ENCODE data around the gene MAGEB1. TPM values are rescaled to one million over a fixed set of nuclear protein-coding genes. Genes with fewer than 3 reads are reported as not detected.

The MAGEB1 gene, protein sequence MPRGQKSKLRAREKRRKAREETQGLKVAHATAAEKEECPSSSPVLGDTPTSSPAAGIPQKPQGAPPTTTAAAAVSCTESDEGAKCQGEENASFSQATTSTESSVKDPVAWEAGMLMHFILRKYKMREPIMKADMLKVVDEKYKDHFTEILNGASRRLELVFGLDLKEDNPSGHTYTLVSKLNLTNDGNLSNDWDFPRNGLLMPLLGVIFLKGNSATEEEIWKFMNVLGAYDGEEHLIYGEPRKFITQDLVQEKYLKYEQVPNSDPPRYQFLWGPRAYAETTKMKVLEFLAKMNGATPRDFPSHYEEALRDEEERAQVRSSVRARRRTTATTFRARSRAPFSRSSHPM
- polyA plus RNA-seq = not detected in 2 replicates
- polyA minus RNA-seq = not detected in 2 replicates

- Histone ChIP-seq H3K27me3 (ENCODE audit: insufficient read depth, low read depth, low read length) (no peaks in the 10 kb centered on the region), H3K27ac (ENCODE audit: low read length) (no peak within 1 kb of the TSS), H3K9me3 (ENCODE audit: low read length) (no peaks in the 10 kb centered on the region), H3K9me2 (ENCODE audit: insufficient read depth, low read length) (no peaks in the 10 kb centered on the region), H3K4me2 (ENCODE audit: low read length) (no peak within 1 kb of the TSS), H3K79me2 (replicated peaks; ENCODE audit: insufficient read depth, low read length) (no peaks in the 10 kb centered on the region), H3K9ac (ENCODE audit: low read length) (no peak within 1 kb of the TSS), H3K4me3 (ENCODE audit: low read length) (no peak within 1 kb of the TSS), H3F3A (ENCODE audit: insufficient read depth, low read length, poor library complexity, severe bottlenecking) (no peaks in the 10 kb centered on the region), H4K20me1 (ENCODE audit: insufficient read depth) (no peaks in the 10 kb centered on the region), H3K36me3 (ENCODE audit: insufficient read depth, low read length) (no peaks in the 10 kb centered on the region), H2AFZ (ENCODE audit: low read depth, low read length) (no peak within 1 kb of the TSS)
- TF ChIP-seq POLR2AphosphoS5 (IDR thresholded peaks at IDR 0.05) (no peak), TAF1 (IDR thresholded peaks at IDR 0.05; ENCODE audit: low read depth) (no peak), EP300 (conservative IDR thresholded peaks at IDR 0.05; ENCODE audit: poor library complexity, severe bottlenecking) (no peak), SMC3 (conservative IDR thresholded peaks at IDR 0.05; ENCODE audit: poor library complexity) (no peak), REST (IDR thresholded peaks at IDR 0.05; ENCODE audit: borderline replicate concordance) (no peak), EZH2 (IDR thresholded peaks at IDR 0.05; ENCODE audit: borderline replicate concordance, insufficient read depth, low read length, poor library complexity, severe bottlenecking) (no peak), RAD21 (conservative IDR thresholded peaks at IDR 0.05) (no peak)
These were observed at the start of gene MAGEB1 for GRCh38 chrX:30246769-30247489. MAGEB1 (plus strand) TSS chrX:30247146; CDS start chrX:30250494, 3,348 bp downstream.

- H3K36me3 ChIP-seq (ENCODE audit: insufficient read depth, low read length) = no peaks in the 10 kb centered on the region
- TF ChIP-seq CTCF (IDR thresholded peaks at IDR 0.05; ENCODE audit: poor library complexity, severe bottlenecking) (no peak), RAD21 (conservative IDR thresholded peaks at IDR 0.05) (no peak), POLR2AphosphoS5 (IDR thresholded peaks at IDR 0.05) (no peak), EZH2 (IDR thresholded peaks at IDR 0.05; ENCODE audit: borderline replicate concordance, insufficient read depth, low read length, poor library complexity, severe bottlenecking) (no peak), EP300 (conservative IDR thresholded peaks at IDR 0.05; ENCODE audit: poor library complexity, severe bottlenecking) (no peak), TAF1 (IDR thresholded peaks at IDR 0.05; ENCODE audit: low read depth) (no peak), REST (IDR thresholded peaks at IDR 0.05; ENCODE audit: borderline replicate concordance) (no peak), MXI1 (conservative IDR thresholded peaks at IDR 0.05; ENCODE audit: poor library complexity, severe bottlenecking) (no peak)
- no peak overlapping the region for H3K4me2 ChIP-seq (ENCODE audit: low read length)
- no peaks in the 10 kb centered on the region for H3K9me3 ChIP-seq (ENCODE audit: low read length)
- H2AFZ ChIP-seq (ENCODE audit: low read depth, low read length) = no peak overlapping the region
- H3K9me2 ChIP-seq (ENCODE audit: insufficient read depth, low read length) = no peaks in the 10 kb centered on the region
- no peaks in the 10 kb centered on the region for H3F3A ChIP-seq (ENCODE audit: insufficient read depth, low read length, poor library complexity, severe bottlenecking)
- no peak overlapping the region for H3K4me3 ChIP-seq (ENCODE audit: low read length)
- H4K20me1 ChIP-seq (ENCODE audit: insufficient read depth) = no peaks in the 10 kb centered on the region
- H3K9ac ChIP-seq (ENCODE audit: low read length) = no peak overlapping the region
- H3K27me3 ChIP-seq (ENCODE audit: insufficient read depth, low read depth, low read length) = no peaks in the 10 kb centered on the region
- no peak overlapping the region for H3K27ac ChIP-seq (ENCODE audit: low read length)
- H3K79me2 ChIP-seq (replicated peaks; ENCODE audit: insufficient read depth, low read length) = no peaks in the 10 kb centered on the region
These were observed 34.8 kb upstream of the MAGEB1 start for GRCh38 chrX:30212172-30212571.

Data from neural cell (in vitro differentiated cells).